ENCODE results near the gene PAPPA2. TPM values are rescaled to one million over a fixed set of nuclear protein-coding genes. Genes with fewer than 3 reads are reported as not detected.

PAPPA2 gene
- total RNA-seq, 6 experiments from 2014 or later: 0.53 to 14.8 (median 2.9) TPM

DNA sequence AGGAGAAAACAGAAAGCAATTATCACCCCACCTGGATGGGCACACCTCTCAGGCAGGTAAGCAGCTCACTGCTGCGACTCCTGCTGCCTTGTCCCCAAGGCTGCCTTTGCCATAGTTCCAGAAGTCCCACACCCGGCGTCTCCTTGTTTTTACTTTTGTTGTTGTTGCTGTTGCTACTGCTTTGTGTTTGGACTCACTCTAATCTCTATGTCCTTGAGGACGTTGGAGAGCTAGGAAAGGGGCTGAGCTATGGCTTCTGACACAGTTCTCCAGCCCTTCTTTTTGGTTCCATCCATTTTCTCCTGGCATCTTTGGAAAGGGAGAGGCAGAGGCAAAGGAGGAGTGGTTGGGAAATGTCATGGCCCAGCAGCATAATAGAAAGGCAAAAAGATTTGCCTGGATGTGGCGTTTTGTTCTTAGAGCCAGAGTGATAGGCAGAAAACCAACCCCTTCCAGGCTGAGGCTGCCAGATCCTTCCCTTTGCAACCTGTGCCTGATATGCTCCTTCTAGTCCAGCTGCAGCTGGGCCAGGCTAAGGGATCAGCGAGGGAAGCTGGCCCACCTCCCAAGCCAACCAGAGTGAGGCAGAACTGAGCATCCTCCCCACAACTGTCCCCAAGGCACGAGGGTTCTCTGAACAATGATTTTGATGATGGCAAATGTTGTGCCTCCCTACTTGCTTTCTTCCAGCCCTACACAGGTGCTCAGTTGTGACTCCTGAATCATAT, 430.8 kb downstream of the PAPPA2 start:
- Histone ChIP-seq H3K27ac (no peak overlapping the region), H3K36me3 (no peaks in the 10 kb centered on the region), H3K9me3 (no peaks in the 10 kb centered on the region), H3K4me3 (no peak overlapping the region), H3K4me1 (peaks cover 0 to 5% (median 0%) of the 10 kb centered on the region in 4 donors), H3K27me3 (peaks cover 0 to 4% of the 10 kb centered on the region in 2 donors)
- WGBS (ENCODE audit: insufficient coverage, low coverage, low lambda C conversion rate, missing lambda C conversion rate): 37% methylated on average over 5 of the region's 7 CpGs
- DNase-seq (no peak), ATAC-seq (no peak)
- intact Hi-C loops (cut with DNase I): loop anchor here in 1 of 2 donors (10.0 kb wide), 1 partner anchor 281 kb away; the partner anchor contains the start of gene BRINP2
- TF ChIP-seq, protein P1, sequence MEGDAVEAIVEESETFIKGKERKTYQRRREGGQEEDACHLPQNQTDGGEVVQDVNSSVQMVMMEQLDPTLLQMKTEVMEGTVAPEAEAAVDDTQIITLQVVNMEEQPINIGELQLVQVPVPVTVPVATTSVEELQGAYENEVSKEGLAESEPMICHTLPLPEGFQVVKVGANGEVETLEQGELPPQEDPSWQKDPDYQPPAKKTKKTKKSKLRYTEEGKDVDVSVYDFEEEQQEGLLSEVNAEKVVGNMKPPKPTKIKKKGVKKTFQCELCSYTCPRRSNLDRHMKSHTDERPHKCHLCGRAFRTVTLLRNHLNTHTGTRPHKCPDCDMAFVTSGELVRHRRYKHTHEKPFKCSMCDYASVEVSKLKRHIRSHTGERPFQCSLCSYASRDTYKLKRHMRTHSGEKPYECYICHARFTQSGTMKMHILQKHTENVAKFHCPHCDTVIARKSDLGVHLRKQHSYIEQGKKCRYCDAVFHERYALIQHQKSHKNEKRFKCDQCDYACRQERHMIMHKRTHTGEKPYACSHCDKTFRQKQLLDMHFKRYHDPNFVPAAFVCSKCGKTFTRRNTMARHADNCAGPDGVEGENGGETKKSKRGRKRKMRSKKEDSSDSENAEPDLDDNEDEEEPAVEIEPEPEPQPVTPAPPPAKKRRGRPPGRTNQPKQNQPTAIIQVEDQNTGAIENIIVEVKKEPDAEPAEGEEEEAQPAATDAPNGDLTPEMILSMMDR (IDR thresholded peaks at IDR 0.05): no peak
- no peak for TF ChIP-seq POLR2A (IDR thresholded peaks at IDR 0.05)

DNA sequence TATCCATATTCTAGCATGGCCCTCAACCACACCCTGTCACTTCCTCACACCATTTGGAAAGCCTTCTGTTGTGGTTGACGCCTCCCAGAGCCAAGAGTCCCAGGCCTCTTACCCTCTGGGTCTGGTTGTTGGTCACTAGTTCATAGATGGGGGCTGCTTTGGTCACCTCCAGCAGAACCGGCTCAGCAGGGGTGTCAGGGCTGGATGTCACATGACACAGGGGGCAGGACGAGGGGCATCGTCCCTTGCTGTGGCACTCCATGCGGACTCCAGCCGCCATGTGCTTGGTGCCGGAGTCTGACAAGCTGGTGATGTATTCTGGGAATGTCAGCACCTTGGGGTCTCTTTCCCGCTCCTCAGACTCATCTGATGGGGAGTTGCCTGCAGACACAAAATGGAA, 431.5 kb downstream of the PAPPA2 start:
- DNase-seq (no peak), ATAC-seq (no peak)
- peaks cover 0 to 5% (median 0%) of the 10 kb centered on the region in 4 donors for H3K4me1 ChIP-seq
- peaks cover 0 to 4% of the 10 kb centered on the region in 2 donors for H3K27me3 ChIP-seq
- no peaks in the 10 kb centered on the region for H3K9me3 ChIP-seq
- H3K36me3 ChIP-seq: no peaks in the 10 kb centered on the region
- no peak overlapping the region for H3K27ac ChIP-seq
- H3K4me3 ChIP-seq: no peak overlapping the region
- whole genome bisulfite sequencing (ENCODE audit: insufficient coverage, low coverage, low lambda C conversion rate, missing lambda C conversion rate): 66% methylated on average over 6 of the region's 8 CpGs
- TF ChIP-seq, protein P1 (IDR thresholded peaks at IDR 0.05): no peak
- no peak for TF ChIP-seq POLR2A (IDR thresholded peaks at IDR 0.05)
- intact Hi-C loops (cut with DNase I): loop anchor here in 1 of 2 donors (10.0 kb wide), 1 partner anchor 280 kb away; the partner anchor contains the start of gene BRINP2

Data from right lobe of liver (tissue), 6 donors.